ENCODE measurements around the gene FBXW4. TPM values are rescaled to one million over a fixed set of nuclear protein-coding genes. Genes with fewer than 3 reads are reported as not detected.

Gene FBXW4
- polyA plus RNA-seq, 2 of the 4 experiments (the other 2 are of a cell fraction) = 24.0 to 41.1 TPM

DNA sequence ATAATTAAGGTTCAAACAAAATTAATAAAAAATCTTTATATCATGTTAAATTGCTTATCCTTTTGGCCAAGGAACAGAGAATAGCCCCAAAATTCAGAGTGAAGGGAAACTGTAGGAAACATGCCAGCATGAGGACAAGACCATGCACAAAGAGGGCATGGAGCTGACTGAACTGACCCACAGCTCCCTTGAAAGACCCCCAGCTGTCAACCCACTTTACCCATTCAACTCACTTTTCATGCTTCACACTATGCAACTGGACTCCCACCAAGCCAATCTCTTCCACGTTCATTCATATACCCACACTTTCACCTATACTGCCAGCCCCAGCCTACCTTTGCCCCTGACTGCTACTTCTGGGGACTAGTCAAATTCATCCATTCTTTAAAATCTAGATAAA lies 10.2 kb downstream of the FBXW4 start:
- peaks cover 16% of the 10 kb centered on the region; the same call in 2 of the 3 replicates for H3K4me1 ChIP-seq
- CTCF ChIA-PET = no interaction called here
- TF ChIP-seq, protein P1, sequence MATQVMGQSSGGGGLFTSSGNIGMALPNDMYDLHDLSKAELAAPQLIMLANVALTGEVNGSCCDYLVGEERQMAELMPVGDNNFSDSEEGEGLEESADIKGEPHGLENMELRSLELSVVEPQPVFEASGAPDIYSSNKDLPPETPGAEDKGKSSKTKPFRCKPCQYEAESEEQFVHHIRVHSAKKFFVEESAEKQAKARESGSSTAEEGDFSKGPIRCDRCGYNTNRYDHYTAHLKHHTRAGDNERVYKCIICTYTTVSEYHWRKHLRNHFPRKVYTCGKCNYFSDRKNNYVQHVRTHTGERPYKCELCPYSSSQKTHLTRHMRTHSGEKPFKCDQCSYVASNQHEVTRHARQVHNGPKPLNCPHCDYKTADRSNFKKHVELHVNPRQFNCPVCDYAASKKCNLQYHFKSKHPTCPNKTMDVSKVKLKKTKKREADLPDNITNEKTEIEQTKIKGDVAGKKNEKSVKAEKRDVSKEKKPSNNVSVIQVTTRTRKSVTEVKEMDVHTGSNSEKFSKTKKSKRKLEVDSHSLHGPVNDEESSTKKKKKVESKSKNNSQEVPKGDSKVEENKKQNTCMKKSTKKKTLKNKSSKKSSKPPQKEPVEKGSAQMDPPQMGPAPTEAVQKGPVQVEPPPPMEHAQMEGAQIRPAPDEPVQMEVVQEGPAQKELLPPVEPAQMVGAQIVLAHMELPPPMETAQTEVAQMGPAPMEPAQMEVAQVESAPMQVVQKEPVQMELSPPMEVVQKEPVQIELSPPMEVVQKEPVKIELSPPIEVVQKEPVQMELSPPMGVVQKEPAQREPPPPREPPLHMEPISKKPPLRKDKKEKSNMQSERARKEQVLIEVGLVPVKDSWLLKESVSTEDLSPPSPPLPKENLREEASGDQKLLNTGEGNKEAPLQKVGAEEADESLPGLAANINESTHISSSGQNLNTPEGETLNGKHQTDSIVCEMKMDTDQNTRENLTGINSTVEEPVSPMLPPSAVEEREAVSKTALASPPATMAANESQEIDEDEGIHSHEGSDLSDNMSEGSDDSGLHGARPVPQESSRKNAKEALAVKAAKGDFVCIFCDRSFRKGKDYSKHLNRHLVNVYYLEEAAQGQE (IDR thresholded peaks at IDR 0.05) = no peak
- TF ChIP-seq, protein P2, sequence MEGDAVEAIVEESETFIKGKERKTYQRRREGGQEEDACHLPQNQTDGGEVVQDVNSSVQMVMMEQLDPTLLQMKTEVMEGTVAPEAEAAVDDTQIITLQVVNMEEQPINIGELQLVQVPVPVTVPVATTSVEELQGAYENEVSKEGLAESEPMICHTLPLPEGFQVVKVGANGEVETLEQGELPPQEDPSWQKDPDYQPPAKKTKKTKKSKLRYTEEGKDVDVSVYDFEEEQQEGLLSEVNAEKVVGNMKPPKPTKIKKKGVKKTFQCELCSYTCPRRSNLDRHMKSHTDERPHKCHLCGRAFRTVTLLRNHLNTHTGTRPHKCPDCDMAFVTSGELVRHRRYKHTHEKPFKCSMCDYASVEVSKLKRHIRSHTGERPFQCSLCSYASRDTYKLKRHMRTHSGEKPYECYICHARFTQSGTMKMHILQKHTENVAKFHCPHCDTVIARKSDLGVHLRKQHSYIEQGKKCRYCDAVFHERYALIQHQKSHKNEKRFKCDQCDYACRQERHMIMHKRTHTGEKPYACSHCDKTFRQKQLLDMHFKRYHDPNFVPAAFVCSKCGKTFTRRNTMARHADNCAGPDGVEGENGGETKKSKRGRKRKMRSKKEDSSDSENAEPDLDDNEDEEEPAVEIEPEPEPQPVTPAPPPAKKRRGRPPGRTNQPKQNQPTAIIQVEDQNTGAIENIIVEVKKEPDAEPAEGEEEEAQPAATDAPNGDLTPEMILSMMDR (IDR thresholded peaks at IDR 0.05) = no peak
- TF ChIP-seq MAZ (IDR thresholded peaks at IDR 0.05; ENCODE audit: borderline replicate concordance, low read depth, low read length) (no peak), SMC3 (IDR thresholded peaks at IDR 0.05) (no peak), HEYL (CRISPR knock-in tag; IDR thresholded peaks at IDR 0.05) (no peak)
- TF ChIP-seq, protein P3, sequence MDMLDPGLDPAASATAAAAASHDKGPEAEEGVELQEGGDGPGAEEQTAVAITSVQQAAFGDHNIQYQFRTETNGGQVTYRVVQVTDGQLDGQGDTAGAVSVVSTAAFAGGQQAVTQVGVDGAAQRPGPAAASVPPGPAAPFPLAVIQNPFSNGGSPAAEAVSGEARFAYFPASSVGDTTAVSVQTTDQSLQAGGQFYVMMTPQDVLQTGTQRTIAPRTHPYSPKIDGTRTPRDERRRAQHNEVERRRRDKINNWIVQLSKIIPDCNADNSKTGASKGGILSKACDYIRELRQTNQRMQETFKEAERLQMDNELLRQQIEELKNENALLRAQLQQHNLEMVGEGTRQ (IDR thresholded peaks at IDR 0.05) = no peak
- H3K27ac ChIP-seq = no peak overlapping the region
- H3K4me2 ChIP-seq = no peak overlapping the region
- no peak overlapping the region for H3K4me3 ChIP-seq
- POLR2A ChIA-PET = no interaction called here
- DNase-seq (ENCODE audit: low read depth in 1 of 2, low spot score in 1 of 2) (no peak), ATAC-seq (no peak), FAIRE-seq (no peak)
- H3K9me3 ChIP-seq = no peaks in the 10 kb centered on the region
- WGBS (ENCODE audit: missing lambda C conversion rate) = 86% methylated on average over 1 of the region's 1 CpG

DNA sequence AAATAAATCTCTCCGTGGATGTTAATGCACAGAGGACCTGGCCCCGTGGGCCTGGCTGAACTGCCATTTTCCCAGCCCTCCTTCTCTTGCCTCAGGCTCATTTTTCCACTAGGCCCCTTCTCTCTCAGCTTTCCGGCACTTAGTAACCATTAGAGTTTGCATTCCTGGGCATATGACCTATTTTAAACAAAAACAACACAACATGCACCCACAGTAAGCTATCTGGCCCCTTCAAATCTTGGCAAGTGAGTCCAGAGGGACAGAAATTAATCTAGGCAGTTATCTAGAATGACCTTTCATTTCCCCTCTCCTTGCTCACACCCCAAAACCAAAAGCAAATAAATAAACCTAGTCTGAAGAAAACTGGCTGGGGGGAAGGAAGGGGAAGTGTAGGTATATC lies 11.7 kb downstream of the FBXW4 start:
- POLR2A ChIA-PET = interaction anchor here (0.6 to 0.7 kb wide), 2 partner anchors 10 to 41 kb away, joined by 4 to 5 read pairs; no protein-coding TSS in a partner anchor

DNA sequence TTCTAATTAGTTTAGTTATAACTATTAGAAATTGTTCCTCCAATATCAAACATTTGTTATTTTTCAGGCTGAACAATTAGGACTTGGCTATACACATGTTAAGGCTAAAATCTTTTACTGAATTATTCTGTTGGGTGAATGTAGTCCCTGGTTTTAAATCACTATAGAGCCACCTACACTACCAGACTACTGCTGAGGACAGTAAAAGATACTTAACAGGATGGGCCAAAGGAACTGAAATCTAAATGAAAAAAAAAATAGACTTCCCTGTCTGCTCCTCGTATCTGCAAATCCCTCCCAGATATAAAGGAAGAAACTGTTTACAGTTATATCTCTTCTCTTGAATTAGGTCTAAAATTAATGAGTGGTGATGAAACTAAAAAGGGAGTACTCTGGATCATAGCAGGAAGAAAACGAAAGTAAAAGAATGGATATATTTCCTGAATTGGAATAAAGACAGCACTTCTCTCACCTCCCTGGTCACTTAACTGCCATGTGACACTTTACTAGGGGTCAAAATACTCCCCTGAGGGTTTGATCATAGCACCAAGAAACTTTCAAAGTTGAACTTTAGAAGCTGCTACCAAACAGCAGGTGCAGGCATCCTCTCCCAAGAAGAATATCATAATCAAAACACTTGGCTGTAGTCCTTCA lies 12.7 kb downstream of the FBXW4 start:
- ChIA-PET POLR2A (interaction anchor here (0.7 kb wide), 1 partner anchor 11 kb away, joined by 5 read pairs; no protein-coding TSS in a partner anchor), CTCF (no interaction called here)
- no peak for ATAC-seq
- TF ChIP-seq HOXB13 (CRISPR knock-in tag; IDR thresholded peaks at IDR 0.05; ENCODE audit: low read depth) (no peak), ZFP36 (IDR thresholded peaks at IDR 0.05; ENCODE audit: borderline replicate concordance, partially characterized antibody) (no peak), EHF (CRISPR knock-in tag; IDR thresholded peaks at IDR 0.05) (no peak), RFX5 (IDR thresholded peaks at IDR 0.05) (no peak), HOXA7 (CRISPR knock-in tag; IDR thresholded peaks at IDR 0.05) (no peak), MYC (IDR thresholded peaks at IDR 0.05; ENCODE audit: borderline replicate concordance, low read length) (no peak), FOXS1 (CRISPR knock-in tag; IDR thresholded peaks at IDR 0.05) (no peak), EP300 (IDR thresholded peaks at IDR 0.05) (no peak), HEYL (CRISPR knock-in tag; IDR thresholded peaks at IDR 0.05) (no peak), SREBF2 (IDR thresholded peaks at IDR 0.05) (no peak), CHD2 (IDR thresholded peaks at IDR 0.05; ENCODE audit: low read length, partially characterized antibody) (no peak), CBX8 (IDR thresholded peaks at IDR 0.05) (no peak), FOSB (CRISPR knock-in tag; IDR thresholded peaks at IDR 0.05) (no peak)
- TF ChIP-seq, protein P3 (IDR thresholded peaks at IDR 0.05) = no peak
- TF ChIP-seq, protein P4, sequence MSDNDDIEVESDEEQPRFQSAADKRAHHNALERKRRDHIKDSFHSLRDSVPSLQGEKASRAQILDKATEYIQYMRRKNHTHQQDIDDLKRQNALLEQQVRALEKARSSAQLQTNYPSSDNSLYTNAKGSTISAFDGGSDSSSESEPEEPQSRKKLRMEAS (IDR thresholded peaks at IDR 0.05) = no peak
- TF ChIP-seq, protein P5, sequence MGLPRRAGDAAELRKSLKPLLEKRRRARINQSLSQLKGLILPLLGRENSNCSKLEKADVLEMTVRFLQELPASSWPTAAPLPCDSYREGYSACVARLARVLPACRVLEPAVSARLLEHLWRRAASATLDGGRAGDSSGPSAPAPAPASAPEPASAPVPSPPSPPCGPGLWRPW (IDR thresholded peaks at IDR 0.05) = no peak
- no peak for FAIRE-seq
- peaks cover 16% of the 10 kb centered on the region; the same call in 2 of the 3 replicates for H3K4me1 ChIP-seq
- no peaks in the 10 kb centered on the region for H3K9me3 ChIP-seq
- no peak overlapping the region for H3K27ac ChIP-seq
- no peak overlapping the region for H3K4me3 ChIP-seq
- peak overlapping the region; percentile 54 for H3K4me2 ChIP-seq
- no peak for DNase-seq (ENCODE audit: low read depth in 1 of 2, low spot score in 1 of 2)
- 42% methylated on average over 2 of the region's 2 CpGs for WGBS (ENCODE audit: missing lambda C conversion rate)

More for the DNA sequence above, 11.7 kb downstream of the FBXW4 start:
- Histone ChIP-seq H3K27ac (no peak overlapping the region), H3K4me2 (no peak overlapping the region), H3K4me3 (no peak overlapping the region), H3K9me3 (no peaks in the 10 kb centered on the region), H3K4me1 (peaks cover 16% of the 10 kb centered on the region; the same call in 2 of the 3 replicates)
- WGBS (ENCODE audit: missing lambda C conversion rate) = 91% methylated on average over 3 of the region's 3 CpGs
- ATAC-seq = no peak
- no peak for FAIRE-seq
- TF ChIP-seq HOXB5 (CRISPR knock-in tag; IDR thresholded peaks at IDR 0.05) (no peak), RNF2 (IDR thresholded peaks at IDR 0.05; ENCODE audit: borderline replicate concordance, low read depth) (no peak), CHD4 (IDR thresholded peaks at IDR 0.05; ENCODE audit: borderline replicate concordance) (no peak), RFX5 (IDR thresholded peaks at IDR 0.05) (no peak), ZFP36 (IDR thresholded peaks at IDR 0.05; ENCODE audit: borderline replicate concordance, partially characterized antibody) (no peak), RCOR1 (IDR thresholded peaks at IDR 0.05; ENCODE audit: low read depth, low read length) (no peak), CBX2 (IDR thresholded peaks at IDR 0.05; ENCODE audit: borderline replicate concordance, low read depth) (no peak), SREBF2 (IDR thresholded peaks at IDR 0.05) (no peak), ZNF302 (CRISPR knock-in tag; IDR thresholded peaks at IDR 0.05) (no peak), EP300 (IDR thresholded peaks at IDR 0.05) (no peak), JUN (IDR thresholded peaks at IDR 0.05) (no peak), CBX8 (IDR thresholded peaks at IDR 0.05) (no peak), FOXS1 (CRISPR knock-in tag; IDR thresholded peaks at IDR 0.05) (no peak), RAD21 (conservative IDR thresholded peaks at IDR 0.05 in 1 of 2, IDR thresholded peaks at IDR 0.05 in 1 of 2) (no peak), POLR2A (IDR thresholded peaks at IDR 0.05; ENCODE audit: low read length) (no peak)
- DNase-seq (ENCODE audit: low read depth in 1 of 2, low spot score in 1 of 2) = no peak
- CTCF ChIA-PET = interaction anchor here (1.2 kb wide), 1 partner anchor 98 kb away, joined by 4 read pairs; no protein-coding TSS in a partner anchor
